ENCODE measurements around the gene TP63. TPM values are rescaled to one million over a fixed set of nuclear protein-coding genes. Genes with fewer than 3 reads are reported as not detected.

TP63 gene
- total RNA-seq, 1 experiment from 2014 or later = 3.6 TPM

DNA sequence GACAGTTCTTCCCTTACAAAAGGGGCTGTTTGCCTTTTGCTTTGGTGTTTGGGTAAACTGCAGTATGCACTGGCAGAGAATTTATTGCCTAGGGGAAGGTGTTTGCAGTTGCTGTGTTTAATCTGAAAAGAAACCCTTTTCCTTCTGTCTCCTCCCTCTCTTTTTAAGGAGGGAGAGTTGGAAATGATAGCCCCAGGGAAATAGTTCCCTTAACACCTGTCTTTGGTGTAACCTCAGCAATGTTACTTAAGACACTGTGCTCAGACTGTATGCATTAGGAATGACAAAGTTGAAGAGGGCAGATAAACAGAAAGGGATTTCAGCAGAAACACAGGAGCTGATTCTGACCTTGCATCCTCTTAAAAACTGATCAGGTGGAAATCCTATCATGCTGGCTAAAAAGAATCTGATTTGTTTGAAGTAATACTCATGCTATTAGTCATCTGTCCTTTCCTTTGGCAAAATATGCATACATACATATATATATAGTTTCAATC lies 125.4 kb downstream of the TP63 start:
- Histone ChIP-seq H3K4me1 (replicated peaks; ENCODE audit: insufficient read depth) (peaks cover 40% of the 10 kb centered on the region), H3K79me2 (ENCODE audit: low read depth) (no peaks in the 10 kb centered on the region), H3K36me3 (ENCODE audit: low read depth) (0 out of 2 replicates have a peak, but pooled peaks cover 7% of the 10 kb centered on the region), H4K20me1 (ENCODE audit: insufficient read depth) (no peaks in the 10 kb centered on the region), H3K27ac (peak overlapping the region; percentile 93), H3K4me3 (no peak overlapping the region; the same call in 1 of the 2 replicates), H3F3A (ENCODE audit: insufficient read depth, low read depth) (peaks cover 38% of the 10 kb centered on the region), H3K9me3 (ENCODE audit: insufficient read depth, low read depth) (peaks cover 58% of the 10 kb centered on the region), H2AFZ (no peak overlapping the region), H3K9me2 (ENCODE audit: insufficient read depth) (no peaks in the 10 kb centered on the region), H3K4me2 (peak overlapping the region; percentile 59), H3K27me3 (ENCODE audit: insufficient read depth, low read depth) (no peaks in the 10 kb centered on the region)
- ChIA-PET POLR2A (ENCODE audit: unreplicated experiment) (interaction anchor here (0.7 to 1.0 kb wide), 2 partner anchors 152 to 188 kb away, joined by 3 read pairs; no protein-coding TSS in a partner anchor), CTCF (interaction anchor here (0.5 to 1.6 kb wide), 3 partner anchors 192 to 524 kb away, joined by 3 to 30 read pairs (median 5); no protein-coding TSS in a partner anchor)
- intact Hi-C loops (cut with micrococcal nuclease; ENCODE audit: unreplicated experiment) = loop anchor here (1.0 to 10.0 kb wide), 12 partner anchors 44 to 486 kb away; no protein-coding TSS in a partner anchor
- no peak for TF ChIP-seq EZH2 (IDR thresholded peaks at IDR 0.05; ENCODE audit: low read depth)
- TF ChIP-seq, protein P1, sequence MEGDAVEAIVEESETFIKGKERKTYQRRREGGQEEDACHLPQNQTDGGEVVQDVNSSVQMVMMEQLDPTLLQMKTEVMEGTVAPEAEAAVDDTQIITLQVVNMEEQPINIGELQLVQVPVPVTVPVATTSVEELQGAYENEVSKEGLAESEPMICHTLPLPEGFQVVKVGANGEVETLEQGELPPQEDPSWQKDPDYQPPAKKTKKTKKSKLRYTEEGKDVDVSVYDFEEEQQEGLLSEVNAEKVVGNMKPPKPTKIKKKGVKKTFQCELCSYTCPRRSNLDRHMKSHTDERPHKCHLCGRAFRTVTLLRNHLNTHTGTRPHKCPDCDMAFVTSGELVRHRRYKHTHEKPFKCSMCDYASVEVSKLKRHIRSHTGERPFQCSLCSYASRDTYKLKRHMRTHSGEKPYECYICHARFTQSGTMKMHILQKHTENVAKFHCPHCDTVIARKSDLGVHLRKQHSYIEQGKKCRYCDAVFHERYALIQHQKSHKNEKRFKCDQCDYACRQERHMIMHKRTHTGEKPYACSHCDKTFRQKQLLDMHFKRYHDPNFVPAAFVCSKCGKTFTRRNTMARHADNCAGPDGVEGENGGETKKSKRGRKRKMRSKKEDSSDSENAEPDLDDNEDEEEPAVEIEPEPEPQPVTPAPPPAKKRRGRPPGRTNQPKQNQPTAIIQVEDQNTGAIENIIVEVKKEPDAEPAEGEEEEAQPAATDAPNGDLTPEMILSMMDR (conservative IDR thresholded peaks at IDR 0.05) = no peak
- BruUV-seq (replicated peaks) = no TSS peak
- DNase-seq = peak; percentile 58 to 100

DNA sequence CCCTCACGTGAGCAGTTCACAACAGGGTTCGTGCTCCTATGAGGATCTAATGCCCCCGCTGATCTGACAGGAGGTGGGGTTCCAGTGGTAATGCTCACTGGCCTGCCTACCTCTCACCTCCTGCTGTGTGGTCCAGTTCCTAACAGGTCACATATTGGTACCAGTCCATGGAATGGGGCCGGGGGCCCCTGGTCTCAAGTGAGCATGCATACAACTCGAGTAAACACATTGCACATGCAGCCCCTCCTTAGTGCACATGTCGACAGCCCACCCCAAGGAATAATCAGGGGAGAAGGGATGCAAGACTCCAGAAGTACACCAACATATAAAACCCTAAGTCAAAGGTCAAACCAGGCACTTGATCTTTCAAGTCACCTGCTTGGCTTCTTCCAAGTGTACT lies 127.0 kb downstream of the TP63 start:
- intact Hi-C loops (cut with micrococcal nuclease; ENCODE audit: unreplicated experiment) = loop anchor here (5.0 to 10.0 kb wide), 2 partner anchors 46 to 263 kb away; no protein-coding TSS in a partner anchor
- Histone ChIP-seq H3K9me3 (ENCODE audit: insufficient read depth, low read depth) (peaks cover 59% of the 10 kb centered on the region), H2AFZ (no peak overlapping the region), H3K36me3 (ENCODE audit: low read depth) (0 out of 2 replicates have a peak, but pooled peaks cover 7% of the 10 kb centered on the region), H3K79me2 (ENCODE audit: low read depth) (no peaks in the 10 kb centered on the region), H3K27me3 (ENCODE audit: insufficient read depth, low read depth) (no peaks in the 10 kb centered on the region), H3K4me1 (replicated peaks; ENCODE audit: insufficient read depth) (peaks cover 40% of the 10 kb centered on the region), H3F3A (ENCODE audit: insufficient read depth, low read depth) (peaks cover 38% of the 10 kb centered on the region), H3K4me3 (no peak overlapping the region), H3K4me2 (no peak overlapping the region; the same call in 1 of the 2 replicates), H3K27ac (peak overlapping the region; percentile 93), H4K20me1 (ENCODE audit: insufficient read depth) (no peaks in the 10 kb centered on the region), H3K9me2 (ENCODE audit: insufficient read depth) (no peaks in the 10 kb centered on the region)
- CTCF ChIA-PET = interaction anchor here (0.7 kb wide), 1 partner anchor 434 kb away, joined by 3 read pairs; no protein-coding TSS in a partner anchor
- no TSS peak for BruUV-seq (replicated peaks)
- POLR2A ChIA-PET (ENCODE audit: unreplicated experiment) = no interaction called here
- DNase-seq = no peak
- TF ChIP-seq, protein P1 (conservative IDR thresholded peaks at IDR 0.05) = no peak

DNA sequence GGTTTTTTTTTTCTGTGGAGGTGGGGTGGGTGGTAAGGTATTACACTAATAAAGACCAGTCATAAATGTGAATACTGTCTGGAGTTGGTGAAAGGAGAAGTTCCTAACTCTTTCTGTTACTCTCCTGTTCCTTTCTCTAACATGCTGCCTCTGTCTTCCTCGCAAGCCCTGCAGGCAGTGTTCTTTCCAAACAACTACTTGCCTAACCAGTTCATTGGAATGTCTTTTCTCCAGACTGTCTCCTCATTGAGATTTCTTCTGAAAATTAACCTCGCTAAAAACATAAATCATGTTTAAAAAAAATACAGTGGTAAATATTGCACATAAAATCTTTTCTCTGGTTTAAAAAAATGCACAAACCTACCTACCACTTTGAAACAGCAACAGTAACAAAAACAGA lies 135.2 kb downstream of the TP63 start:
- no peaks in the 10 kb centered on the region for H3K9me2 ChIP-seq (ENCODE audit: insufficient read depth)
- intact Hi-C loops (cut with micrococcal nuclease; ENCODE audit: unreplicated experiment) = loop anchor here (1.0 kb wide), 3 partner anchors 77 to 308 kb away; no protein-coding TSS in a partner anchor
- H3K36me3 ChIP-seq (ENCODE audit: low read depth) = peaks cover 13% of the 10 kb centered on the region
- no peaks in the 10 kb centered on the region for H3K27me3 ChIP-seq (ENCODE audit: insufficient read depth, low read depth)
- POLR2A ChIA-PET (ENCODE audit: unreplicated experiment) = no interaction called here
- H3K79me2 ChIP-seq (ENCODE audit: low read depth) = no peaks in the 10 kb centered on the region
- peak overlapping the region; percentile 90 for H3K27ac ChIP-seq
- no TSS peak for BruUV-seq (replicated peaks)
- CTCF ChIA-PET = no interaction called here
- peak overlapping the region; percentile 38 for H3K4me3 ChIP-seq
- H3K4me2 ChIP-seq = peak overlapping the region; percentile 77
- H4K20me1 ChIP-seq (ENCODE audit: insufficient read depth) = no peaks in the 10 kb centered on the region
- H3K9me3 ChIP-seq (ENCODE audit: insufficient read depth, low read depth) = peaks cover 43% of the 10 kb centered on the region
- peak overlapping the region; percentile 62 for H2AFZ ChIP-seq
- H3K4me1 ChIP-seq (replicated peaks; ENCODE audit: insufficient read depth) = peaks cover 35% of the 10 kb centered on the region
- DNase-seq = peak; percentile 63 to 93
- H3F3A ChIP-seq (ENCODE audit: insufficient read depth, low read depth) = peaks cover 31% of the 10 kb centered on the region
- TF ChIP-seq, protein P1 (conservative IDR thresholded peaks at IDR 0.05) = no peak
- TF ChIP-seq EZH2 (IDR thresholded peaks at IDR 0.05; ENCODE audit: low read depth) = no peak

Measured in PC-9 (cell line).